GM18861 (cell line): ENCODE data around the gene FAM114A2.

Experiments
- ATAC-seq: cut with Tn5 transposase; IDR thresholded peaks from one replicate; pipeline ENCODE4 v1.9.1; 2021; ENCODE audit not compliant: unreplicated experiment

The FAM114A2 gene

DNA sequence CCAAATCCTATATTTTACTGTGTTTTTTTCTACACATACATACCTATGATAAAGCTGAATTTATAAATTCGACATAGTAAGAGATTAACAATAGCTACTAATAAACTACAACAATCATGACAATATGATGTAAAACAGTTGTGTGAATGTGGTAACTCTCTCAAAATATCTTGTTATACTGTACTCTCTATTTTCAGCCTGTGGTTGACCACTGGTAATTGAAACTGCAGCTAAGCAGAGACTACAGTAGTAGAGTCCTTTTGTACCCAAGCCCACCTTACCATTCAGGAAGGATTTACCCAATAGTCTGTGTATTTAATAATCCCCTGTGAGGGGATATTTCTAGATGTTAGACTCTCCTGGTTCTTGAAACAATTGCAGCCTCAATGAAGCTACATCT, 86.7 kb downstream of the FAM114A2 start:
- ATAC-seq, result no peak

DNA sequence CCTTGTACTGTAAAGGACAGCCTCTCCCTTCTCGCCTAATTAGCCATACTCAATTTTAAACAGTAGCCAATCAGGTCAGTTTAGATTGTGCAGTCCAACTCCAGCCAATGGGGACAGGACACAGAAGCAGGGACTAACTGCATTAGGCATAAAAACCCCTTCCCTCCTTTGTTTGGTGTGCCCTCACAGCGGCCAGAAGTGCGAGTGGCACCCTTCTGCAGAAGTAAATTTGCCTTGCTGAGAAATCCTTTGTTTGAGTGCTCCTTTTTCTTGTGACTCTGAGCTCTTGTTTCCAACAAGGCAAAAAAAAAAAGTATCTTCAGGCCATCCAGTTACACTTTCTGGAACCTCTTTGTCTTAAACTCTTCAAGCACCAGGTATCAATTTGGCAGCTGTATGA, 97.4 kb downstream of the FAM114A2 start:
- no peak for ATAC-seq
